Measurements from ENCODE around the gene SESN3. TPM values are rescaled to one million over a fixed set of nuclear protein-coding genes. Genes with fewer than 3 reads are reported as not detected.

The SESN3 gene
- total RNA-seq, 2 experiments from 2014 or later, result 19.4 to 19.5 TPM

GRCh38 chr11:95132956-95133355 is 98.0 kb downstream of the SESN3 start:
- intact Hi-C loops (cut with micrococcal nuclease), result no loop called here
- ATAC-seq, result no peak
- peaks cover 16% of the 10 kb centered on the region for H3K4me1 Mint-ChIP-seq (ENCODE audit: low read depth)
- H3K36me3 Mint-ChIP-seq (ENCODE audit: low read depth), result peaks cover 21% of the 10 kb centered on the region
- H3K27me3 Mint-ChIP-seq, result no peaks in the 10 kb centered on the region
- no peak overlapping the region for H3K4me3 Mint-ChIP-seq
- ChIA-PET POLR2A (no interaction called here), CTCF (no interaction called here)
- H3K9me3 Mint-ChIP-seq, result no peaks in the 10 kb centered on the region
- H3K27ac Mint-ChIP-seq, result no peak overlapping the region
- no peak for TF ChIP-seq CTCF (IDR thresholded peaks at IDR 0.05)
- DNase-seq, result no peak

- POLR2A ChIA-PET, result no interaction called here
- H3K4me1 Mint-ChIP-seq (ENCODE audit: low read depth), result peaks cover 4% of the 10 kb centered on the region
- no peaks in the 10 kb centered on the region for H3K9me3 Mint-ChIP-seq
- ATAC-seq (no peak), DNase-seq (no peak)
- H3K27ac Mint-ChIP-seq, result no peak overlapping the region
- CTCF ChIA-PET, result no interaction called here
- H3K27me3 Mint-ChIP-seq, result no peaks in the 10 kb centered on the region
- H3K36me3 Mint-ChIP-seq (ENCODE audit: low read depth), result peaks cover 27% of the 10 kb centered on the region
- intact Hi-C loops (cut with micrococcal nuclease), result no loop called here
- no peak for TF ChIP-seq CTCF (IDR thresholded peaks at IDR 0.05)
- H3K4me3 Mint-ChIP-seq, result no peak overlapping the region
These were observed 102.4 kb downstream of the SESN3 start for GRCh38 chr11:95128602-95129001.

- H3K4me3 Mint-ChIP-seq, result no peak overlapping the region
- CTCF ChIA-PET, result no interaction called here
- peaks cover 5% of the 10 kb centered on the region for H3K4me1 Mint-ChIP-seq (ENCODE audit: low read depth)
- DNase-seq (no peak), ATAC-seq (no peak)
- H3K36me3 Mint-ChIP-seq (ENCODE audit: low read depth), result peaks cover 13% of the 10 kb centered on the region
- intact Hi-C loops (cut with micrococcal nuclease), result no loop called here
- no peak for TF ChIP-seq CTCF (IDR thresholded peaks at IDR 0.05)
- H3K9me3 Mint-ChIP-seq, result no peaks in the 10 kb centered on the region
- POLR2A ChIA-PET, result no interaction called here
- no peak overlapping the region for H3K27ac Mint-ChIP-seq
- H3K27me3 Mint-ChIP-seq, result no peaks in the 10 kb centered on the region
These were observed 107.4 kb downstream of the SESN3 start for GRCh38 chr11:95123556-95123955.

- POLR2A ChIA-PET, result no interaction called here
- ATAC-seq, result no peak
- H3K9me3 Mint-ChIP-seq, result peaks cover 6% of the 10 kb centered on the region
These were observed 109.3 kb downstream of the SESN3 start for GRCh38 chr11:95121698-95122097.

More at GRCh38 chr11:95121698-95122097, 109.3 kb downstream of the SESN3 start:
- no peak for TF ChIP-seq CTCF (IDR thresholded peaks at IDR 0.05)
- Mint-ChIP-seq H3K4me3 (no peak overlapping the region), H3K27me3 (no peaks in the 10 kb centered on the region), H3K27ac (no peak overlapping the region), H3K36me3 (ENCODE audit: low read depth) (peaks cover 9% of the 10 kb centered on the region), H3K4me1 (ENCODE audit: low read depth) (peaks cover 7% of the 10 kb centered on the region)
- CTCF ChIA-PET, result interaction anchor here (0.9 to 1.1 kb wide), 2 partner anchors 28 to 52 kb away, joined by 3 to 4 read pairs; no protein-coding TSS in a partner anchor
- intact Hi-C loops (cut with micrococcal nuclease), result no loop called here
- no peak for DNase-seq
